Left lung (tissue), 10 donors: ENCODE measurements around the gene CES2. TPM values are rescaled to one million over a fixed set of nuclear protein-coding genes. Genes with fewer than 3 reads are reported as not detected.
A peak's percentile ranks its signal among the peaks of the same experiment; 100 is the strongest.

ENCODE experiments used
- ATAC-seq: fragments of 200-7000 bp; cut with Tn5 transposase; one replicate; pipeline ENCODE4 v1.9.1; 2020; ENCODE audit warnings: moderate library complexity
- DNase-seq, 4 donors: peaks; one replicate each; pipeline ENCODE4 v3.0.0-alpha.2; 2013 to 2020
- H3K27ac ChIP-seq, 2 donors: fragments of 200-600 bp; sonication (generic) in 1 of 2; one replicate each; pipeline versions ENCODE4 v1.5.0 to v1.8.0; 2020 to 2021
- H3K27me3 ChIP-seq, 2 donors: fragments of 200-600 bp; sonication (generic) in 1 of 2; one replicate each; pipeline versions ENCODE4 v1.5.0 to v1.8.0; 2020 to 2021
- H3K36me3 ChIP-seq, 2 donors: fragments of 200-600 bp; sonication (generic) in 1 of 2; one replicate each; pipeline versions ENCODE4 v1.5.0 to v1.8.0; 2020 to 2021
- H3K4me1 ChIP-seq, 2 donors: fragments of 200-600 bp; one replicate each; pipeline ENCODE4 v1.8.0; 2021
- H3K4me3 ChIP-seq, 2 donors: fragments of 200-600 bp; sonication (generic) in 1 of 2; one replicate each; pipeline versions ENCODE4 v1.5.0 to v1.8.0; 2020 to 2021; ENCODE audit warnings: mild to moderate bottlenecking in 1 of 2
- H3K9me3 ChIP-seq, 2 donors: fragments of 200-600 bp; sonication (generic) in 1 of 2; one replicate each; pipeline versions ENCODE4 v1.5.0 to v1.8.0; 2020 to 2021
- intact Hi-C, 2 donors: fragments of 100-400 bp; cut with DNase I; formaldehyde crosslinking; loops; one replicate each; pipeline versions ENCODE4 v1.11.2 to v1.14.2; 2022
- polyA plus RNA-seq, 6 donors: library from polyadenylated mRNA; unstranded; fragments of 120-200 nt; gene quantifications; one replicate each; pipeline ENCODE4 v1.2.1, GENCODE V29; 2013; ENCODE audit not compliant: insufficient read length in 6 of 6
- total RNA-seq, 2 donors: library from RNA; stranded (reverse); fragmentation: NEBNext Ultra II Directional; extraction: Animal tissue kit (Norgen Biotek cat#: 25700); gene quantifications; one replicate each; pipeline ENCODE4 v1.2.1, GENCODE V29; 2021
- TF ChIP-seq, protein P1 (sequence below), 2 donors: fragments of 200-600 bp; sonication (generic) in 1 of 2; IDR thresholded peaks; one replicate each; pipeline versions ENCODE4 v1.5.0 to v1.8.0; 2021; ENCODE audit warnings: antibody characterized with exemption in 2 of 2
- donor health status: DM: no; HTN: yes; CAD: no.
- donor health status: DM: no; HTN: no; CAD: no.

CES2 gene
- total and polyA plus RNA-seq, 8 donors = 31.7 to 41.8 (median 35.7) TPM

DNA sequence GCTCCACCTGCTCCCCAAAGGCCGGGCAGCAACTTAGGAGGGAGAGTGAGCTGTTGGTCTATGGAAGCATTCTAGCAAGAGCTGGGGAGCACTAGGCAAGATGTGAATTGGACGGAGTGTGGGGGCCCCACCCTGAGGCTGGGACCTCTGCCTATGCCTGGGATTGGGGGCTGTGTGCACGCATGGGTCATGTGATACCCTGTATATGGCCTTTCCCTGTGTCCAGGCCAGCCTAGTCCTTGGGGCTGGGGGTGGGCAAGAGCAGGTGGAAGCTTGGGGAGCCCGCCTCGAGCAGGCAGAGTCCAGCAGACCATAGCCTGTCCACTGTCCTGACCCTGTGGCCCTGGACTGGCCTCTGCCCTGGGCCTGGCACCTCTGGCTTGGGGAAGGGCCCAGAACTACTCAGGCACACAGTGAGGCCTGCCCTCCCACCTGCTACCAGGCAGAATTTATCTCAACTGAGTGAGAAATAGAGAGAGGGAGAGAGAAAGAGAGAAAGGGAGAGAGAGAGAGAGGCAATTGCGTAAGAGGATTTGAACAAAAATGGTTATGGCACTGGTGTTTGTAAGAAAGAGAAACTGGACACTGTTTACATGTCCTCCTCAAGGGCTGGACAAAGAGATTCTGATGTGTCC lies 35.9 kb upstream of the CES2 start:
- H3K4me1 ChIP-seq = peaks cover 14 to 17% of the 10 kb centered on the region in 2 donors
- no peaks in the 10 kb centered on the region for H3K36me3 ChIP-seq
- no peak overlapping the region for H3K4me3 ChIP-seq
- DNase-seq (peak in 2 of 4 donors; percentile 27 to 67), ATAC-seq (peak; percentile 11)
- no peaks in the 10 kb centered on the region for H3K9me3 ChIP-seq
- TF ChIP-seq, protein P1, sequence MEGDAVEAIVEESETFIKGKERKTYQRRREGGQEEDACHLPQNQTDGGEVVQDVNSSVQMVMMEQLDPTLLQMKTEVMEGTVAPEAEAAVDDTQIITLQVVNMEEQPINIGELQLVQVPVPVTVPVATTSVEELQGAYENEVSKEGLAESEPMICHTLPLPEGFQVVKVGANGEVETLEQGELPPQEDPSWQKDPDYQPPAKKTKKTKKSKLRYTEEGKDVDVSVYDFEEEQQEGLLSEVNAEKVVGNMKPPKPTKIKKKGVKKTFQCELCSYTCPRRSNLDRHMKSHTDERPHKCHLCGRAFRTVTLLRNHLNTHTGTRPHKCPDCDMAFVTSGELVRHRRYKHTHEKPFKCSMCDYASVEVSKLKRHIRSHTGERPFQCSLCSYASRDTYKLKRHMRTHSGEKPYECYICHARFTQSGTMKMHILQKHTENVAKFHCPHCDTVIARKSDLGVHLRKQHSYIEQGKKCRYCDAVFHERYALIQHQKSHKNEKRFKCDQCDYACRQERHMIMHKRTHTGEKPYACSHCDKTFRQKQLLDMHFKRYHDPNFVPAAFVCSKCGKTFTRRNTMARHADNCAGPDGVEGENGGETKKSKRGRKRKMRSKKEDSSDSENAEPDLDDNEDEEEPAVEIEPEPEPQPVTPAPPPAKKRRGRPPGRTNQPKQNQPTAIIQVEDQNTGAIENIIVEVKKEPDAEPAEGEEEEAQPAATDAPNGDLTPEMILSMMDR (IDR thresholded peaks at IDR 0.05) = no peak
- peak overlapping the region in 1 of 2 donors; percentile 74 for H3K27ac ChIP-seq
- intact Hi-C loops = no loop called here
- H3K27me3 ChIP-seq = no peaks in the 10 kb centered on the region

DNA sequence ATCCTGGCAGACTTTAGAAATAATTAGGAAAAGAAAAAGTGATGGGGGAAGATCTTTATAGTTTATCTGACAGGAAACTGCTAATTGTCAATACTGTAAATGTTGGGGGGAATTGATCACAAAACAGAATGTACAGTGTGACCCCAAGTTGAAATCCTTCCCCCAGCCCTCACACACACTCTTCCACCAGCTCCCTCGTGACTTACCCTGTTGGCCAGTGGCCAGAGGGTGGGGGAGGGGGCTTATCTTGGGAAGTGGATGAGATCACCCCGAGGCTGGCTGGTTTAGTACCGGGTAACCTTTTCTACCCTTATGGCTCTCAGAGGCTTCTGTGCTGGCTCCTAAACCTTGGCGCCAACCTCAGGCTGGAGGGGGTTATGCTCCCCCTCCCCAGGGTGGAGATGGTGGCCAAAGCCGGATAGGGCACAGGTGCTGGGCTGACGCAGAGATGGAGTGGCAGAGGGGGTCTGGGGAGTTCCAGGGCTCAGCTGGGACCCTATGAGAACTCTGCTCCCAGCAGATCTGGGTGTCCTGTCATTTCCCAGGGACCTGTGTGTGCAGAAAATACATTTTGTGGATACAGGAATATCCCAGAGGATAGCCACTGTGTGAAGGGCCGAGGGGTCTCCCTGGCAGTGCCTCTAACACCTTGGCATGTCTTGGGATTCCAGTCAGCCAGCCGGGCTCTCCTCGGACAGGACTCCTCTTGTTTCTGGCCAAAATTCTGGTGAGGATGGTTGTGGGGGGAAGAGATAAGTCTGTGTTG lies 35.2 kb upstream of the CES2 start:
- H3K27ac ChIP-seq = peak overlapping the region in 1 of 2 donors; percentile 74
- TF ChIP-seq, protein P1 (IDR thresholded peaks at IDR 0.05) = no peak
- no peaks in the 10 kb centered on the region for H3K9me3 ChIP-seq
- no peak overlapping the region for H3K4me3 ChIP-seq
- no peaks in the 10 kb centered on the region for H3K27me3 ChIP-seq
- DNase-seq = peak in 3 of 4 donors; percentile 73 to 90 (median 77)
- H3K36me3 ChIP-seq = no peaks in the 10 kb centered on the region
- ATAC-seq = peak; percentile 60
- intact Hi-C loops = no loop called here
- peaks cover 14 to 19% of the 10 kb centered on the region in 2 donors for H3K4me1 ChIP-seq

DNA sequence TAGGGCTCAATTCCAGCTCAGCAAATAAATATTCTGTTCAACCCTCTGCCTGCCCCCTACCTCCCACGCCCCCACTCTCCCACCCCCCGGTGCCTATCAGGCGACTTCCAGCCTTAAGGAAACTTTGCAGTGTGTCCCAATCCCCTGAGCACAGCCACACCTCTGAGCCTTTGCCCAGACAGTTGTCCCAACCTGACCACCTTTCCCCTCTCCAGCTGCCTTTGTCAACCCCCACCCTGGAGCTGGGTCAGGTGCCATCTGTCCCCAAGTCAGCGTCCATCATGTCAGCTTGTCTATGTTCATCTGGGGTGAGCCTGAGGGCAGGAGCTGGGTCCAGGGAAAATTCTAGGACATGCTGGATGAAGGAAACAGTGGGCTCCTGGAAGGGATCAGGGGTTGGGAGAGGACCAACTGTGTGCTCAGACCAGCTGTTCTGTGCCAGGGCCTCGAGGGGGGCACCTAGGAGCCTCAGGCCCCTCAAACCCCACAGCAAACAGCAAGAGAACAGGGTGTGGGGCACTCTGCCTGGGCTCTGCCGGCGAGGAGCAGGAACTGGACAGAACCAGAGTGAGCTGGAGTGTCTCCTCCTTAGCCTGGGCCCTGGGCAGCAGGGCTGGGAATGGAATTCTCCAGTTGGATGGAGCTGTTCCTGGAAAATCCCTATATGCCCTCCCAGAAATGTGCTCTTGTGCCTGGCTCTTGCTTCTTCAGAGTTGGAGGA lies 34.4 kb upstream of the CES2 start:
- Histone ChIP-seq H3K27me3 (no peaks in the 10 kb centered on the region), H3K27ac (peak overlapping the region; percentile 20 to 74), H3K36me3 (no peaks in the 10 kb centered on the region), H3K9me3 (no peaks in the 10 kb centered on the region), H3K4me1 (peaks cover 14 to 26% of the 10 kb centered on the region in 2 donors), H3K4me3 (no peak overlapping the region)
- intact Hi-C loops = no loop called here
- ATAC-seq (peak; percentile 76), DNase-seq (peak in 2 of 4 donors; percentile 67 to 75)
- TF ChIP-seq, protein P1 (IDR thresholded peaks at IDR 0.05) = no peak

DNA sequence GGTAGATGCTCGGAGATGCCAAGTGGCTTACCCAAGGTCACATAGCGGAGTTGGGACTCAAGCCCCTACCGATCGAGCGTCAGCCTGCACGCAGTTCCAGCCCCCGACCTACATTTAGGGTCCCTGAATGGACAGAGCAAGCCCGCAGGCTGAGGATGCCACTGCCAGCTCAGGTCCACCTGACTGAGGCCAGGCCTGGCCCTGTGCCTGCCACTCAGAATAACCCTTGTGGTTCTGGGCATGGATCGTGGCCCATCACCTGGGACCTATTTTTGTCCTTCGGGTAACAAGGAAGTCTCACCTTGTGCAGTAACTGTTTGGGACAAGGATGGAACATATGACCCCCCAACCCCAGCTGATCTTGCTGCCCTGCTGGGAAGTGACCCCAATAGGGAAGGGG lies 33.7 kb upstream of the CES2 start:
- peak overlapping the region in 1 of 2 donors; percentile 74 for H3K27ac ChIP-seq
- TF ChIP-seq, protein P1 (IDR thresholded peaks at IDR 0.05) = no peak

More for the DNA sequence above, 33.7 kb upstream of the CES2 start:
- peak; percentile 4 for ATAC-seq
- Histone ChIP-seq H3K36me3 (no peaks in the 10 kb centered on the region), H3K4me3 (no peak overlapping the region), H3K27me3 (no peaks in the 10 kb centered on the region), H3K4me1 (peaks cover 14 to 26% of the 10 kb centered on the region in 2 donors), H3K9me3 (no peaks in the 10 kb centered on the region)
- DNase-seq = peak in 1 of 4 donors; percentile 60
- intact Hi-C loops = no loop called here
